GM23248 (cell line): Measurements from ENCODE around the gene SYPL2.

Experiments used
- EZH2 ChIP-seq: fragments of 200-600 bp; sonication (generic); IDR thresholded peaks from 2 replicates; pipeline ENCODE4 v1.6.1; 2018; ENCODE audit warnings: antibody characterized with exemption, mild to moderate bottlenecking; ENCODE audit not compliant: insufficient read depth, poor library complexity, severe bottlenecking
- EZH2phosphoT487 ChIP-seq: fragments of 200-600 bp; sonication (generic); IDR thresholded peaks from 2 replicates; pipeline ENCODE4 v1.6.1; 2018; ENCODE audit warnings: antibody characterized with exemption, moderate library complexity, mild to moderate bottlenecking, low read depth; ENCODE audit not compliant: insufficient read depth

DNA sequence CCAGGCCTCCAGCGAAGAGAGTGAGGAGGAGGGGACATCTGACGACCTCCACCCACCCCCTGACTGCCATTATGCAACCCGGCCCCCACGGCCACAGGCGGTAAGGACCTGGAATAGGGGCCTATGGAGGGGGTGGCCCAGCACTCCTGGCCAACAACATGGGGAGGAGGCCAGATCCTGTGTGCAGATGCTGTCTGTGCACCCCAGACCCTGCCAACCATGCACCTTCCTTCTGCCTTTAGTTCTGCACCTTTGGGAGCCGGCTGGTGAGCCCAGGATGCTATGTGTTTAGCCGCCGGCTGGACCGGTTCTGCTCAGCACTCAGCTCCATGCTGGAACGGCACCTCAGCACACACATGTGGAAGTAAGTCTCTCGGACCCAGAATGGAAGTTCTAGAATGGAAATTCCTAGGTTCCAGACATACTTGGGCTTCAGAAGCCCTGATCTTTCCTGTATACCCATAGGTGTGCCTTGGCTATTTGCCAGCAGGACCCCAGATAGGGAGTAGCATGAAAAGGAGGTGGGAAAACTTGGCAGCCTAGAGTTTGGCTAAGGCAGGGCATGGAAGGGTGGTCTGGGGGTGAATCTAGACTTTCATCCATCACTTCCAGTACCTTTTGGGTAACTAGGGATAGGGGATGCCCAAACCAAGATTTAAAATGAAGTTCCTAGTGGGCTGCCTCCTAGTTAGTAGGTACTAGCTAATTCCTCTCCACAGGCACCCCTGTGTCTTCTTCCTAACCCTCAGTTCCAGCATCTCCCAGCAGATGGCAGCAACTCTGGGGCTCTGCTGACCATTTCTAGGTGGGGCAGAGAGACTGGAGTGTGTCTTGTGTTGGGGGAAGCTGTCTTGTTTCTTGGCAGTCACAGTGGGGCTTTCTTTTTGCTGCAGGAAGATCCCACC is 23.9 kb downstream of the SYPL2 start:
- no peak for TF ChIP-seq EZH2
- TF ChIP-seq EZH2phosphoT487: no peak
